PC-9 (cell line): ENCODE measurements around the gene TGFBR3. TPM values are rescaled to one million over a fixed set of nuclear protein-coding genes. Genes with fewer than 3 reads are reported as not detected.

ENCODE experiments used
- BruUV-seq: library from RNA; stranded (reverse); fragments of 400-500 nt; replicated peaks from 2 replicates; lab custom pipeline; 2021; lab: Mats Ljungman, UMichigan
- CTCF ChIA-PET: fragments of 300-600 bp; sonication (Branson Sonifier 250); formaldehyde crosslinking; loops from one replicate; lab custom pipeline; 2022; ENCODE audit warnings: antibody characterized with exemption; lab: Charles Lee
- POLR2A ChIA-PET: fragments of 300-600 bp; sonication (Branson Sonifier 250); formaldehyde crosslinking; loops from one replicate; lab custom pipeline; 2022; ENCODE audit warnings: antibody characterized with exemption; ENCODE audit not compliant: unreplicated experiment; lab: Charles Lee
- DNase-seq, 2 experiments: peaks; one replicate each; pipeline versions ENCODE4 v3.0.0 to v3.0.0-alpha.2; 2015 to 2022; ENCODE audit warnings: mixed read lengths in 1 of 2
- H2AFZ ChIP-seq: fragments of 200-600 bp; sonication (generic); 2 replicates; pipeline ENCODE4 v1.8.1; 2017; ENCODE audit warnings: antibody characterized with exemption
- H3F3A ChIP-seq: fragments of 200-600 bp; sonication (generic); 2 replicates; pipeline ENCODE4 v1.8.1; 2017; ENCODE audit warnings: antibody characterized with exemption, mild to moderate bottlenecking, low read depth; ENCODE audit not compliant: insufficient read depth
- H3K27ac ChIP-seq: fragments of 200-600 bp; sonication (generic); 2 replicates; pipeline ENCODE4 v1.6.1; 2016; ENCODE audit warnings: mixed run types
- H3K27me3 ChIP-seq: fragments of 200-600 bp; sonication (generic); 2 replicates; pipeline ENCODE4 v1.6.1; 2016; ENCODE audit warnings: low read depth, mixed run types; ENCODE audit not compliant: insufficient read depth
- H3K36me3 ChIP-seq: fragments of 200-600 bp; sonication (generic); 2 replicates; pipeline ENCODE4 v1.6.1; 2016; ENCODE audit warnings: low read depth, mixed run types
- H3K4me1 ChIP-seq: fragments of 200-600 bp; sonication (generic); replicated peaks from 2 replicates; pipeline ENCODE4 v1.6.1; 2016; ENCODE audit warnings: mixed run types; ENCODE audit not compliant: insufficient read depth
- H3K4me2 ChIP-seq: fragments of 200-600 bp; sonication (generic); 2 replicates; pipeline ENCODE4 v1.6.1; 2017; ENCODE audit warnings: mixed run types
- H3K4me3 ChIP-seq: fragments of 200-600 bp; sonication (generic); 2 replicates; pipeline ENCODE4 v1.6.1; 2016; ENCODE audit warnings: mixed run types
- H3K79me2 ChIP-seq: fragments of 200-600 bp; sonication (generic); 2 replicates; pipeline ENCODE4 v1.6.1; 2017; ENCODE audit warnings: low read depth, mixed run types
- H3K9me2 ChIP-seq: fragments of 200-600 bp; sonication (generic); 2 replicates; pipeline ENCODE4 v1.8.1; 2017; ENCODE audit warnings: mild to moderate bottlenecking; ENCODE audit not compliant: insufficient read depth
- H3K9me3 ChIP-seq: fragments of 200-600 bp; sonication (generic); 2 replicates; pipeline ENCODE4 v1.8.1; 2016; ENCODE audit warnings: low read depth; ENCODE audit not compliant: insufficient read depth
- H4K20me1 ChIP-seq: fragments of 200-600 bp; sonication (generic); 2 replicates; pipeline ENCODE4 v1.8.1; 2017; ENCODE audit not compliant: insufficient read depth
- CTCF ChIP-seq: fragments of 200-600 bp; sonication (generic); conservative IDR thresholded peaks from 2 replicates; pipeline ENCODE4 v1.6.1; 2017; ENCODE audit warnings: mixed run types, antibody characterized with exemption, mild to moderate bottlenecking, moderate library complexity
- EZH2 ChIP-seq: fragments of 200-600 bp; sonication (generic); IDR thresholded peaks from 2 replicates; pipeline ENCODE4 v1.8.0; 2017; ENCODE audit warnings: antibody characterized with exemption, low read depth
- intact Hi-C: fragments of 100-400 bp; cut with micrococcal nuclease; formaldehyde crosslinking; loops from one replicate; pipeline ENCODE4 v1.10.0; 2022; ENCODE audit not compliant: unreplicated experiment
- total RNA-seq: library from RNA; stranded (reverse); gene quantifications from 2 replicates; pipeline ENCODE4 v1.2.3, GENCODE V29; 2021

TGFBR3 gene
- total RNA-seq, 1 experiment from 2014 or later: 1.6 TPM

- H3K9me3 ChIP-seq: no peaks in the 10 kb centered on the region
- no peak overlapping the region for H3K4me3 ChIP-seq
- ChIA-PET POLR2A (interaction anchor here (0.7 kb wide), 1 partner anchor 218 kb away, joined by 3 read pairs; no protein-coding TSS in a partner anchor), CTCF (no interaction called here)
- H3K4me1 ChIP-seq: peaks cover 33% of the 10 kb centered on the region
- H4K20me1 ChIP-seq: no peaks in the 10 kb centered on the region
- H3K36me3 ChIP-seq: no peaks in the 10 kb centered on the region
- H3K79me2 ChIP-seq: no peaks in the 10 kb centered on the region
- no peak for TF ChIP-seq EZH2
- no peak for TF ChIP-seq CTCF
- H3K27me3 ChIP-seq: no peaks in the 10 kb centered on the region
- no peak overlapping the region for H2AFZ ChIP-seq
- H3K9me2 ChIP-seq: no peaks in the 10 kb centered on the region
- H3F3A ChIP-seq: peaks cover 23% of the 10 kb centered on the region
- H3K4me2 ChIP-seq: no peak overlapping the region
- H3K27ac ChIP-seq: no peak overlapping the region
- BruUV-seq: no TSS peak
- intact Hi-C loops: loop anchor here (5.0 to 10.0 kb wide), 2 partner anchors 124 to 188 kb away; no protein-coding TSS in a partner anchor
- no peak for DNase-seq
Observed at GRCh38 chr1:91803123-91803522, 82.8 kb downstream of the TGFBR3 start.

GRCh38 chr1:91801496-91802115, 84.3 kb downstream of the TGFBR3 start:
- POLR2A ChIA-PET: no interaction called here
- BruUV-seq: no TSS peak
- intact Hi-C loops: loop anchor here (5.0 to 10.0 kb wide), 2 partner anchors 126 to 187 kb away; no protein-coding TSS in a partner anchor

GRCh38 chr1:91799863-91800262, 86.1 kb downstream of the TGFBR3 start:
- Histone ChIP-seq H3K79me2 (no peaks in the 10 kb centered on the region), H3K4me3 (no peak overlapping the region), H3K27me3 (no peaks in the 10 kb centered on the region), H4K20me1 (no peaks in the 10 kb centered on the region), H3K27ac (no peak overlapping the region), H3K9me3 (no peaks in the 10 kb centered on the region), H3K4me1 (peaks cover 43% of the 10 kb centered on the region), H3K4me2 (no peak overlapping the region), H2AFZ (no peak overlapping the region), H3K9me2 (no peaks in the 10 kb centered on the region), H3F3A (peaks cover 47% of the 10 kb centered on the region), H3K36me3 (no peaks in the 10 kb centered on the region)
- intact Hi-C loops: loop anchor here (5.0 to 10.0 kb wide), 4 partner anchors 87 to 268 kb away; partner anchors contain the start of gene TGFBR3
- CTCF ChIA-PET: no interaction called here
- DNase-seq: no peak
- POLR2A ChIA-PET: no interaction called here
- no TSS peak for BruUV-seq
- TF ChIP-seq CTCF: no peak
- TF ChIP-seq EZH2: no peak

More at GRCh38 chr1:91801496-91802115, 84.3 kb downstream of the TGFBR3 start:
- no peaks in the 10 kb centered on the region for H4K20me1 ChIP-seq
- DNase-seq: no peak
- no peak overlapping the region for H3K4me3 ChIP-seq
- H2AFZ ChIP-seq: no peak overlapping the region
- H3K4me2 ChIP-seq: no peak overlapping the region
- peaks cover 39% of the 10 kb centered on the region for H3F3A ChIP-seq
- no peaks in the 10 kb centered on the region for H3K27me3 ChIP-seq
- H3K9me3 ChIP-seq: no peaks in the 10 kb centered on the region
- no peaks in the 10 kb centered on the region for H3K36me3 ChIP-seq
- H3K27ac ChIP-seq: no peak overlapping the region
- no peaks in the 10 kb centered on the region for H3K9me2 ChIP-seq
- H3K79me2 ChIP-seq: no peaks in the 10 kb centered on the region
- CTCF ChIA-PET: no interaction called here
- TF ChIP-seq EZH2 (no peak), CTCF (no peak)
- peaks cover 33% of the 10 kb centered on the region for H3K4me1 ChIP-seq
